Measurements from ENCODE around the gene MED25.

The MED25 gene

GRCh38 chr19:49855676-49856573 lies 37.8 kb downstream of the MED25 start:
- TF ChIP-seq CTCF (IDR thresholded peaks at IDR 0.05; ENCODE audit: extremely low read depth, missing control alignments) = no peak
- DNase-seq (ENCODE audit: low spot score) = no peak

- no peak for DNase-seq (ENCODE audit: low spot score)
- TF ChIP-seq CTCF (IDR thresholded peaks at IDR 0.05; ENCODE audit: extremely low read depth, missing control alignments) = no peak
Observed at GRCh38 chr19:49856574-49857021, 38.5 kb downstream of the MED25 start.

GRCh38 chr19:49857061-49857837 lies 39.2 kb downstream of the MED25 start:
- TF ChIP-seq CTCF (IDR thresholded peaks at IDR 0.05; ENCODE audit: extremely low read depth, missing control alignments) = no peak
- no peak for DNase-seq (ENCODE audit: low spot score)

GRCh38 chr19:49857838-49858087 lies 39.7 kb downstream of the MED25 start:
- no peak for TF ChIP-seq CTCF (IDR thresholded peaks at IDR 0.05; ENCODE audit: extremely low read depth, missing control alignments)
- no peak for DNase-seq (ENCODE audit: low spot score)

GRCh38 chr19:49858088-49858985 lies 40.2 kb downstream of the MED25 start:
- no peak for DNase-seq (ENCODE audit: low spot score)
- TF ChIP-seq CTCF (IDR thresholded peaks at IDR 0.05; ENCODE audit: extremely low read depth, missing control alignments) = no peak

- no peak for DNase-seq (ENCODE audit: low spot score)
- no peak for TF ChIP-seq CTCF (IDR thresholded peaks at IDR 0.05; ENCODE audit: extremely low read depth, missing control alignments)
Observed at GRCh38 chr19:49859682-49860335, 41.7 kb downstream of the MED25 start.
